Memory B cell (primary cell): ENCODE measurements around the gene GABRA6.

ENCODE experiments used
- ATAC-seq: fragments of 150-1000 bp; cut with Tn5 transposase; 2 replicates; pipeline ENCODE4 v1.10.0; 2021; ENCODE audit warnings: low read depth, mild to moderate bottlenecking, moderate library complexity
- DNase-seq, 2 donors: peaks; one replicate each; pipeline ENCODE4 v3.0.0; 2022; ENCODE audit warnings: low spot score in 2 of 2
- H3K27ac Mint-ChIP-seq: one replicate; pipeline ENCODE4 v1.8.0; 2022; ENCODE audit warnings: mild to moderate bottlenecking, moderate library complexity, mixed read lengths
- H3K27me3 Mint-ChIP-seq: one replicate; pipeline ENCODE4 v1.8.0; 2022; ENCODE audit warnings: mixed read lengths
- H3K36me3 Mint-ChIP-seq: one replicate; pipeline ENCODE4 v1.8.0; 2022; ENCODE audit warnings: mild to moderate bottlenecking, mixed read lengths
- H3K4me1 Mint-ChIP-seq: one replicate; pipeline ENCODE4 v1.8.0; 2022; ENCODE audit warnings: mixed read lengths
- H3K4me3 Mint-ChIP-seq: one replicate; pipeline ENCODE4 v1.8.0; 2022; ENCODE audit warnings: mild to moderate bottlenecking, moderate library complexity, mixed read lengths
- H3K9me3 Mint-ChIP-seq: one replicate; pipeline ENCODE4 v1.8.0; 2022; ENCODE audit warnings: mixed read lengths

GABRA6 gene

DNA sequence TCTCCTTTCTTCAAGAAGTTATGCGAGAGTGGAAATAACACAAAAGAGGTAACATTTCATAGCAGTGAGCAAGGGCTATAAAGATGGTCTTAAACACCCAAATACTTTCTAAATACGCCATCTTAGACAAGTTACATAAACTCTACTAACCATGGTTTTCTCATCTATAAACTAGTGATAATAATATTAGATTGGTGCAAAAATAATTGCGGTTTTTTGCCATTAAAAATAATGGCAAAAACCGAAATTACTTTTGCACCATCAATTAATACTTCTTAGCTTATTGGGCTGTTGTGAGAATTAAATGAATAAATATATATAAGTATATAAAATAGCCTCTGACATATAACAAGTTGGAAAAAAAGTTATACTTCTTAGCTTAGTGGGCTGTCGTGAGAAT lies 23.7 kb downstream of the GABRA6 start:
- no peak overlapping the region for H3K4me3 Mint-ChIP-seq

DNA sequence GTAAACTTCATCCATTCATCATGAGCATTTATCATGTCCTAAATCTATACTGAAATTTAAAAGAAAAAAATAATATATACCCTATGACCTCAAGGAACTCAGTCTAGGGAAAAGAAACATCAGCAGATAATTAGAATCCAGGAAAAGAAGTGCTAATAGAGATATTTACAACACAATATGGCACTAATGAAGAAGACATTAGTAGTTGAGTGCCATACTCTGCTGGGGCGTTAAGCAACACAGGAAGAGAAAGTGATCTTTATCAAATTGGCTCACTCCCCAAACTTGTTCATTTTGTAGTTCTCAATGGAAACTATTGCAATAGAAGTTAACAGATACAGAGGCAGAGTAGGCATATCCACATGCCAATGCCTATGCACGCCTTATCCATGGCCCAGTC lies 27.5 kb downstream of the GABRA6 start:
- ATAC-seq (no peak), DNase-seq (no peak)
- H3K27ac Mint-ChIP-seq = no peak overlapping the region
- peaks cover 2% of the 10 kb centered on the region for H3K9me3 Mint-ChIP-seq
- H3K4me1 Mint-ChIP-seq = no peaks in the 10 kb centered on the region
- no peak overlapping the region for H3K4me3 Mint-ChIP-seq
- H3K36me3 Mint-ChIP-seq = no peaks in the 10 kb centered on the region
- no peaks in the 10 kb centered on the region for H3K27me3 Mint-ChIP-seq

More for the DNA sequence above, 23.7 kb downstream of the GABRA6 start:
- H3K9me3 Mint-ChIP-seq = peaks cover 1% of the 10 kb centered on the region
- DNase-seq = no peak
- H3K27ac Mint-ChIP-seq = no peak overlapping the region
- H3K4me1 Mint-ChIP-seq = no peaks in the 10 kb centered on the region
- ATAC-seq = no peak
- no peaks in the 10 kb centered on the region for H3K27me3 Mint-ChIP-seq
- no peaks in the 10 kb centered on the region for H3K36me3 Mint-ChIP-seq

DNA sequence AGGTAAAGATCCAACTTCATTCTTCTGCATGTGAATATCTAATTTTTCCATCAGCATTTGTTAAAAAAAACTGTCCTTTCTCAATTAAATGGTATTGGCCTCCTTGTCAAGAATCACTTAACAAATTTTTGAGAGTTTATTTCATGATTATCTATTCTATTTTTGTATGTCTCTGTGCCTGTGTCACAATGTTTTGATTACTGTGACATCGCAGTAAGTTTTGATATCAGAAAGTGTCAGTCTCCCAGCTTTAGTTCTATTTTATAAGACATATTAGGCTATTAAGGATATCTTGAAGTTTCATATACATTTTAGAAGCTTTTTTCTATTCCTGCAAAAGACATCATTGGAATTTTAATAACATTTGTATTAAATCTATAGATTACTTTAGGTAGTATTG lies 33.6 kb downstream of the GABRA6 start:
- DNase-seq = no peak
- Mint-ChIP-seq H3K9me3 (peaks cover 2% of the 10 kb centered on the region), H3K27ac (no peak overlapping the region), H3K36me3 (no peaks in the 10 kb centered on the region), H3K27me3 (no peaks in the 10 kb centered on the region), H3K4me3 (no peak overlapping the region), H3K4me1 (no peaks in the 10 kb centered on the region)
- ATAC-seq = no peak

DNA sequence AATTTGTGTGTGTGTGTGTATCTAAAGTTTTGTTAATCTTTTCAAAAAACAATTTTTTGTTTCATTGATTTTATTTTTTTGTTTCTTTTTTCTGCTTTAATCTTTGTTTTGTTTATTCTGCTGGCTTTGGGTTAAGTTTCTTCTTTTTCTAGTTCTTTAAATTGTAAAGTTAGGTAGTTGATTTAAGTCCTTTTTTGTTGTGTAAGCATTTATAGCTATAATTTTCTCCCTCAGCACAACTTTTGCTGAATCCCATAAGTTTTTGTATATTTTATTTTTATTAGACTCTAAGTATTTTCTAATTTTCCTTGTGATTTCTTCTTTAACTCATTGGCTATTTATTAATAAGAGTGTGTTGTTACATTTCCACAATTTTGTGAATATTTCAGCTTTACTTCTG lies 34.9 kb downstream of the GABRA6 start:
- Mint-ChIP-seq H3K36me3 (no peaks in the 10 kb centered on the region), H3K27ac (no peak overlapping the region), H3K4me3 (no peak overlapping the region), H3K9me3 (peaks cover 2% of the 10 kb centered on the region), H3K27me3 (no peaks in the 10 kb centered on the region), H3K4me1 (no peaks in the 10 kb centered on the region)
- DNase-seq = no peak
- ATAC-seq = no peak

DNA sequence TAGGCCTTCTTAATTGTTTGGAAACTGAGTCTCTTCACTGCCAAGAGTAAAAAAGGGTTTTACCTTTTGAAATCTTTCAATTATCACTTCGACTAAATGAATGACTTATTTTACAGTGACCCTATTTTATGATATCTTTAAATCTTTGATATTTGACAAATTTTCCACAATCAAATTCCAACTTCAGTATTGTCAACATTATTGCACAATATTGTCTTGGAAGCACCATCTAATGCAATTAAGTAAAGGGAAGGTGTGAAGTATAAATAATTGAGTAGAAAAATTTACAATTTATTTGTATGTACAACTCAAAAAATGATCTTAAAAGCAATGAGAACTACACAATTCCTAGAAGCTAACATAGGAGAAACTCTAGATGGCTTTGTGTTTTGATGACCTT lies 49.2 kb downstream of the GABRA6 start:
- Mint-ChIP-seq H3K27ac (no peak overlapping the region), H3K4me1 (no peaks in the 10 kb centered on the region), H3K36me3 (no peaks in the 10 kb centered on the region), H3K27me3 (no peaks in the 10 kb centered on the region), H3K9me3 (peaks cover 4% of the 10 kb centered on the region), H3K4me3 (no peak overlapping the region)
- no peak for DNase-seq
- ATAC-seq = no peak

DNA sequence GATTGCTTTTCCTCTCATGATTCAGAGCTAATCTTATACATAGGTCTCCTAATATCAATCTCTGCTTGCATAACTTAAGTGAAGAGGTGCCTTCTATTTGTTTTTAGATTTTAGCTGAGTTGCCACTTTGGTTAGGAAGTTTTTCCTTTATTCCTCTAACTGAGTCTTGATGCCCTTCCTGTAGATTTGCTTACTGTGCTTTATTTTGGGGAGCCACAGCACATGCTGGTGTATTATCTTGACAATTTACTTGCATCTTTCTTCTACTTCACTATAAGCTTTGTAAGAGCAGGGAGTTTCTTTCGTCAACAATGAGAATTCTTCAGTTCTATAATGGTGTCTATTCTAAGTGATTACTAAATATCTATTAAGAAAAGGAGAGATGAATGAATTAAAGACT lies 54.9 kb downstream of the GABRA6 start:
- H3K4me1 Mint-ChIP-seq = no peaks in the 10 kb centered on the region
- peaks cover 14% of the 10 kb centered on the region for H3K9me3 Mint-ChIP-seq
- ATAC-seq (no peak), DNase-seq (no peak)
- H3K27ac Mint-ChIP-seq = no peak overlapping the region
- no peaks in the 10 kb centered on the region for H3K36me3 Mint-ChIP-seq
- H3K4me3 Mint-ChIP-seq = no peak overlapping the region
- H3K27me3 Mint-ChIP-seq = no peaks in the 10 kb centered on the region

DNA sequence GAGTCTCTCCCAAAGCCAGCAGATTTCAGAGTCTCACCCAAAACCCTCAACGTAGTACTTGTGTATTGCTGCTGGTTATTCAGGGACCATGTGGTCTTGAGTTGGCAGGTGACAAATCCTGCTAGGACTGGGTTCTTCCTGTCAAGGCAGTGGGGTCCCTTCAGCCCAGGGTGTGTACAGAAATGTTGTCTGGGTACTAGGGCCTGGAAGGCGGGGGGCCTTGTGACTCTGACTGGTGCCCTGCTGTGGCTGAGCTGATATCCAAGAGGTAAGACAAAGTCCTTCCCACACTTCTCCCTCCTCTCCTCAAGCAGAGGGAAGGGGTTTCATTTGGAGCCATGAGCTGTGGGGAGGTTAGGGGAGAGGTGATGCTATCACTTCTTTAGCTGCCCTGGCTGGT lies 58.8 kb downstream of the GABRA6 start:
- Mint-ChIP-seq H3K27ac (no peak overlapping the region), H3K27me3 (no peaks in the 10 kb centered on the region), H3K9me3 (peaks cover 15% of the 10 kb centered on the region), H3K4me3 (no peak overlapping the region), H3K4me1 (no peaks in the 10 kb centered on the region), H3K36me3 (no peaks in the 10 kb centered on the region)
- no peak for ATAC-seq
- DNase-seq = no peak

DNA sequence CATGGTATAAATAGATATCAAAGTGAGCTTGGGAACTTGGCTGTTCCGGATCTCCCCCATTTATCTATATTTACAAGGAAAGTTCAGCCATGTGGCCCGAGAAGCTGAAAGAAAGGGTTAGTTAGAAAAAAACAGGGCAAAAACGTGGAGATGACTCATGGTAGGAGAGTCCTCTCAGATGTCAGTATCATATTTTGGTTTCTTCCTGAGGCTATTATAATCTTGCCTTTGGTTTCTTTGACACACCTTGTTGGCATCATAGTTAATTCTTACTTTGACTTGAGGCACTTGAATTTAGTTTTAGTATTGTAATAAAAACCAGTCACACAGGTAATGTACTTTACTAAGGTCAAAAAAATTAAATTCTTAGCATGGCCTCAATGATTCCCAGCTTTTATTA lies 59.9 kb downstream of the GABRA6 start:
- ATAC-seq = no peak
- DNase-seq = no peak
- Mint-ChIP-seq H3K4me1 (no peaks in the 10 kb centered on the region), H3K27me3 (no peaks in the 10 kb centered on the region), H3K27ac (no peak overlapping the region), H3K36me3 (no peaks in the 10 kb centered on the region), H3K9me3 (peaks cover 12% of the 10 kb centered on the region), H3K4me3 (no peak overlapping the region)

DNA sequence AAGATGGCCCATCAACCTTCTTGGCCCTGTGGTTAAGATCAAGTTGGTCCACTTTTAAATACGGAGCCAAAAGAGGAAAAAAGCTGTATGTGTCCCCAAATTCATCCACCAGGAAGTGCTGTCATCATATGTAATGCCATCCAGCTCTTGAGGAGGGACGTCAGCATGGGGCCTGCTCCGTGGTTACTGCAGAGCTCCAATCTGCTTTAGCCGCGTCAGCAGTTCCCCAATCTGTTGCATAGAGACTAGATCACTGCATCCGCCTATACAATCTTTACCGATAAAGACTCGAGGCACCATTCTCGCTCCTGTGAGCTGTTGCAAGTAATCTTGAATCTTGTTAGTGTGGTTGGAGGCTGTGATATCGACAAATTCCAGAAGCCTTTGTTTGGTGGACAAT lies 65.7 kb downstream of the GABRA6 start:
- no peak for ATAC-seq
- H3K27ac Mint-ChIP-seq = no peak overlapping the region

More for the DNA sequence above, 65.7 kb downstream of the GABRA6 start:
- Mint-ChIP-seq H3K36me3 (no peaks in the 10 kb centered on the region), H3K9me3 (peaks cover 11% of the 10 kb centered on the region), H3K27me3 (no peaks in the 10 kb centered on the region), H3K4me3 (no peak overlapping the region), H3K4me1 (no peaks in the 10 kb centered on the region)
- DNase-seq = no peak
